Dedifferentiated amniotic fluid mesenchymal stem cell (primary cell): ENCODE measurements around the gene DCBLD1.
"Not testable (repeated sequence)": the region's sequence is repeated elsewhere in the genome, so short reads cannot be mapped to it uniquely, and the experiment has no call there.

Experiments
- DNase-seq: peaks from one replicate; pipeline ENCODE4 v3.0.0-alpha.2; 2016; ENCODE audit errors: extremely low spot score

Gene DCBLD1

GRCh38 chr6:117501722-117502121, 19.2 kb downstream of the DCBLD1 start:
- no peak for DNase-seq

- no peak for DNase-seq
These were observed 20.1 kb downstream of the DCBLD1 start for GRCh38 chr6:117502580-117502979.

- DNase-seq: no peak
These were observed 20.7 kb downstream of the DCBLD1 start for GRCh38 chr6:117503211-117503610.

- DNase-seq: no peak
These were observed 22.1 kb downstream of the DCBLD1 start for GRCh38 chr6:117504478-117505144.

- DNase-seq: no peak
These were observed 22.8 kb downstream of the DCBLD1 start for GRCh38 chr6:117505311-117505710.

- no peak for DNase-seq
These were observed 23.8 kb downstream of the DCBLD1 start for GRCh38 chr6:117506180-117506835.

- no peak for DNase-seq
These were observed 24.4 kb downstream of the DCBLD1 start for GRCh38 chr6:117506907-117507306.

GRCh38 chr6:117508450-117508971, 26.0 kb downstream of the DCBLD1 start:
- DNase-seq: no peak

- DNase-seq: no peak
These were observed 26.5 kb downstream of the DCBLD1 start for GRCh38 chr6:117509021-117509420.

- DNase-seq: no peak
These were observed 29.8 kb downstream of the DCBLD1 start for GRCh38 chr6:117512056-117512828.

GRCh38 chr6:117512987-117513573, 30.6 kb downstream of the DCBLD1 start:
- DNase-seq: no peak

GRCh38 chr6:117513778-117514365, 31.4 kb downstream of the DCBLD1 start:
- no peak for DNase-seq

- DNase-seq: no peak
These were observed 32.2 kb downstream of the DCBLD1 start for GRCh38 chr6:117514655-117515054.

- no peak for DNase-seq
These were observed 32.9 kb downstream of the DCBLD1 start for GRCh38 chr6:117515326-117515725.

GRCh38 chr6:117517995-117518394, 35.5 kb downstream of the DCBLD1 start:
- DNase-seq: not testable (repeated sequence)

GRCh38 chr6:117518870-117519269, 36.4 kb downstream of the DCBLD1 start:
- no peak for DNase-seq

GRCh38 chr6:117520603-117521395, 38.3 kb downstream of the DCBLD1 start:
- DNase-seq: no peak

- DNase-seq: no peak
These were observed 39.5 kb downstream of the DCBLD1 start for GRCh38 chr6:117521791-117522502.

GRCh38 chr6:117525607-117526006, 43.1 kb downstream of the DCBLD1 start:
- no peak for DNase-seq
